Measurements from ENCODE around the gene PLXDC2.

PLXDC2 gene

GRCh38 chr10:20108021-20108420 is 291.8 kb downstream of the PLXDC2 start:
- Histone ChIP-seq H3K4me3 (ENCODE audit: severe bottlenecking) (no peak overlapping the region), H3K4me1 (ENCODE audit: insufficient read depth, poor library complexity, severe bottlenecking) (no peaks in the 10 kb centered on the region), H3K9me3 (ENCODE audit: severe bottlenecking) (no peaks in the 10 kb centered on the region), H3K27me3 (ENCODE audit: insufficient read depth, poor library complexity, severe bottlenecking) (no peaks in the 10 kb centered on the region), H3K36me3 (ENCODE audit: low read depth) (no peaks in the 10 kb centered on the region), H3K27ac (ENCODE audit: poor library complexity, severe bottlenecking) (no peak overlapping the region)
- ATAC-seq (ENCODE audit: low read depth) (no peak), DNase-seq (ENCODE audit: low spot score) (no peak)
- no peak for TF ChIP-seq CTCF (IDR thresholded peaks at IDR 0.05; ENCODE audit: poor library complexity, severe bottlenecking)

- no peak for DNase-seq (ENCODE audit: low spot score)
- H3K9me3 ChIP-seq (ENCODE audit: severe bottlenecking) = no peaks in the 10 kb centered on the region
- ATAC-seq (ENCODE audit: low read depth) = no peak
- H3K36me3 ChIP-seq (ENCODE audit: low read depth) = no peaks in the 10 kb centered on the region
- no peak overlapping the region for H3K4me3 ChIP-seq (ENCODE audit: severe bottlenecking)
- H3K27me3 ChIP-seq (ENCODE audit: insufficient read depth, poor library complexity, severe bottlenecking) = no peaks in the 10 kb centered on the region
- TF ChIP-seq CTCF (IDR thresholded peaks at IDR 0.05; ENCODE audit: poor library complexity, severe bottlenecking) = no peak
- no peaks in the 10 kb centered on the region for H3K4me1 ChIP-seq (ENCODE audit: insufficient read depth, poor library complexity, severe bottlenecking)
- H3K27ac ChIP-seq (ENCODE audit: poor library complexity, severe bottlenecking) = no peak overlapping the region
Measured at GRCh38 chr10:20109613-20110012, 293.4 kb downstream of the PLXDC2 start.

- Histone ChIP-seq H3K4me3 (ENCODE audit: severe bottlenecking) (no peak overlapping the region), H3K9me3 (ENCODE audit: severe bottlenecking) (no peaks in the 10 kb centered on the region), H3K36me3 (ENCODE audit: low read depth) (no peaks in the 10 kb centered on the region), H3K27ac (ENCODE audit: poor library complexity, severe bottlenecking) (no peak overlapping the region), H3K27me3 (ENCODE audit: insufficient read depth, poor library complexity, severe bottlenecking) (no peaks in the 10 kb centered on the region), H3K4me1 (ENCODE audit: insufficient read depth, poor library complexity, severe bottlenecking) (no peaks in the 10 kb centered on the region)
- ATAC-seq (ENCODE audit: low read depth) (no peak), DNase-seq (ENCODE audit: low spot score) (no peak)
- TF ChIP-seq CTCF (IDR thresholded peaks at IDR 0.05; ENCODE audit: poor library complexity, severe bottlenecking) = no peak
Measured at GRCh38 chr10:20110125-20111100, 294.2 kb downstream of the PLXDC2 start.

- Histone ChIP-seq H3K9me3 (ENCODE audit: severe bottlenecking) (no peaks in the 10 kb centered on the region), H3K27me3 (ENCODE audit: insufficient read depth, poor library complexity, severe bottlenecking) (no peaks in the 10 kb centered on the region), H3K36me3 (ENCODE audit: low read depth) (no peaks in the 10 kb centered on the region), H3K4me3 (ENCODE audit: severe bottlenecking) (no peak overlapping the region), H3K27ac (ENCODE audit: poor library complexity, severe bottlenecking) (no peak overlapping the region), H3K4me1 (ENCODE audit: insufficient read depth, poor library complexity, severe bottlenecking) (no peaks in the 10 kb centered on the region)
- ATAC-seq (ENCODE audit: low read depth) (no peak), DNase-seq (ENCODE audit: low spot score) (no peak)
- no peak for TF ChIP-seq CTCF (IDR thresholded peaks at IDR 0.05; ENCODE audit: poor library complexity, severe bottlenecking)
Measured at GRCh38 chr10:20114179-20114578, 297.9 kb downstream of the PLXDC2 start.

- no peak for TF ChIP-seq CTCF (IDR thresholded peaks at IDR 0.05; ENCODE audit: poor library complexity, severe bottlenecking)
- Histone ChIP-seq H3K27ac (ENCODE audit: poor library complexity, severe bottlenecking) (no peak overlapping the region), H3K9me3 (ENCODE audit: severe bottlenecking) (no peaks in the 10 kb centered on the region), H3K4me1 (ENCODE audit: insufficient read depth, poor library complexity, severe bottlenecking) (no peaks in the 10 kb centered on the region), H3K4me3 (ENCODE audit: severe bottlenecking) (no peak overlapping the region), H3K27me3 (ENCODE audit: insufficient read depth, poor library complexity, severe bottlenecking) (no peaks in the 10 kb centered on the region), H3K36me3 (ENCODE audit: low read depth) (no peaks in the 10 kb centered on the region)
- ATAC-seq (ENCODE audit: low read depth) (no peak), DNase-seq (ENCODE audit: low spot score) (no peak)
Measured at GRCh38 chr10:20115894-20116293, 299.7 kb downstream of the PLXDC2 start.

Measured in RWPE2 (cell line).